Measurements from ENCODE around the gene RFWD3.

RFWD3 gene

DNA sequence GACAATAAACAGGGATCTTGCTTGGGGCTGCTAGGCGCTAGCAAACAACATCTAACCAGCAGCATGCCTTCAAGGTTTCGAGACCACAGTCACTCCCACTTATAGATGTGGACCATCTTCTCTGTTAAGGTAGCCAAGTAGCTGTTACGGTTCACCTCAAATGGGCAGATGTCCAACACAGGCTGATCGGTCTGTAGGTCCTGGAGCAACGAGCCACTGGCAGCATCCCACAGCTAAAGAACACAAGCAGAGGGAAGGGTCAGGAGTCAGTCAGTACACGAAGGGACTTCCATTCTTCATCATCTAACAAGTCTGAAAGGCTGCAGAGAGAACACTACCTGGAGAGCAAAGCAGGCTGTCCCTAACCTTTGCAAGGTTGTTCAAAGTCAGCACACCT, 42.8 kb downstream of the RFWD3 start:
- Histone ChIP-seq H3K27ac (ENCODE audit: low read depth, low read length, poor library complexity, severe bottlenecking) (no peak overlapping the region), H3K36me3 (ENCODE audit: insufficient read depth, low read length) (peaks cover 93% of the 10 kb centered on the region)

DNA sequence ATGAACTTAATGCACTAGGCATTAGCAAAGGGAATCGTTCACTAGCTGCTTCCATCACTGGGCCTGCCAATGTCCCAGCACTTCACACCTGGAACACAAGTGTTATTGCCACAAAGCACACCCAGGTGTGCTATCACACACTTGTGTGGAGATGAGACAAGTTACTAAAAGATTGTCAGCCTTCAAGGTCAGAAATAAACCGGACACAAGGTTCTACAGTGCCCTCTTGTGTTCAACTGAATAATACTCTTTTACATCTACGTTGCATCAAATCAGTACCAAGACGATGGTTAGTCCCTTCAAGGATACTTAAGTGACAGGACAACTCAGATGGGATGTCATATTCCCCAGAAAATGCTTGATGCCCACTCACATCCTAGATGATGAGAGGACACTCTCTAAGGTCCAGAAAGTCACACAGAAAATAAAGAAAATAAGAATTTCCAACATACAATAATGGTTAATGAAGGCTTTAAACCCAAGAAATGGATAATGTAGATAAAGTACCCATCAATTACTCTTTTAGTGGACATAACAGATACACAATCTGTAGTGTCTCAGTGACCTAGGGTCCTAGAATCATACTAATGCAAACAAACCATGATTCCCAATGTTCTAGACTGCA, 43.4 kb downstream of the RFWD3 start:
- H3K9ac ChIP-seq (ENCODE audit: low read length) = no peak overlapping the region
- H3K4me1 ChIP-seq (ENCODE audit: insufficient read depth, low read length, severe bottlenecking) = no peaks in the 10 kb centered on the region
- H3K27ac ChIP-seq (ENCODE audit: low read depth, low read length, poor library complexity, severe bottlenecking) = no peak overlapping the region
- no peaks in the 10 kb centered on the region for H4K20me1 ChIP-seq (ENCODE audit: insufficient read depth, low read length)
- H3K36me3 ChIP-seq (ENCODE audit: insufficient read depth, low read length) = peaks cover 88% of the 10 kb centered on the region
- H2AFZ ChIP-seq (ENCODE audit: low read length) = no peak overlapping the region
- H3K9me2 ChIP-seq (ENCODE audit: low read depth, low read length) = no peaks in the 10 kb centered on the region
- H3K4me2 ChIP-seq (ENCODE audit: low read length) = no peak overlapping the region
- no peak for TF ChIP-seq EZH2 (IDR thresholded peaks at IDR 0.05; ENCODE audit: borderline replicate concordance, low read length)
- TF ChIP-seq, protein P1, sequence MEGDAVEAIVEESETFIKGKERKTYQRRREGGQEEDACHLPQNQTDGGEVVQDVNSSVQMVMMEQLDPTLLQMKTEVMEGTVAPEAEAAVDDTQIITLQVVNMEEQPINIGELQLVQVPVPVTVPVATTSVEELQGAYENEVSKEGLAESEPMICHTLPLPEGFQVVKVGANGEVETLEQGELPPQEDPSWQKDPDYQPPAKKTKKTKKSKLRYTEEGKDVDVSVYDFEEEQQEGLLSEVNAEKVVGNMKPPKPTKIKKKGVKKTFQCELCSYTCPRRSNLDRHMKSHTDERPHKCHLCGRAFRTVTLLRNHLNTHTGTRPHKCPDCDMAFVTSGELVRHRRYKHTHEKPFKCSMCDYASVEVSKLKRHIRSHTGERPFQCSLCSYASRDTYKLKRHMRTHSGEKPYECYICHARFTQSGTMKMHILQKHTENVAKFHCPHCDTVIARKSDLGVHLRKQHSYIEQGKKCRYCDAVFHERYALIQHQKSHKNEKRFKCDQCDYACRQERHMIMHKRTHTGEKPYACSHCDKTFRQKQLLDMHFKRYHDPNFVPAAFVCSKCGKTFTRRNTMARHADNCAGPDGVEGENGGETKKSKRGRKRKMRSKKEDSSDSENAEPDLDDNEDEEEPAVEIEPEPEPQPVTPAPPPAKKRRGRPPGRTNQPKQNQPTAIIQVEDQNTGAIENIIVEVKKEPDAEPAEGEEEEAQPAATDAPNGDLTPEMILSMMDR (IDR thresholded peaks at IDR 0.05; ENCODE audit: low read length) = peak; percentile 73
- no peaks in the 10 kb centered on the region for H3F3A ChIP-seq (ENCODE audit: insufficient read depth, low read length)
- no peak overlapping the region for H3K4me3 ChIP-seq (ENCODE audit: low read depth, low read length, poor library complexity, severe bottlenecking)
- no peaks in the 10 kb centered on the region for H3K9me3 ChIP-seq (ENCODE audit: low read length)
- H3K27me3 ChIP-seq (ENCODE audit: insufficient read depth, low read length) = no peaks in the 10 kb centered on the region
- H3K79me2 ChIP-seq (ENCODE audit: insufficient read depth, low read length) = no peaks in the 10 kb centered on the region

More for the DNA sequence above, 42.8 kb downstream of the RFWD3 start:
- Histone ChIP-seq H4K20me1 (ENCODE audit: insufficient read depth, low read length) (no peaks in the 10 kb centered on the region), H2AFZ (ENCODE audit: low read length) (no peak overlapping the region), H3K9ac (ENCODE audit: low read length) (no peak overlapping the region), H3K4me3 (ENCODE audit: low read depth, low read length, poor library complexity, severe bottlenecking) (no peak overlapping the region), H3K27me3 (ENCODE audit: insufficient read depth, low read length) (no peaks in the 10 kb centered on the region), H3K4me1 (ENCODE audit: insufficient read depth, low read length, severe bottlenecking) (no peaks in the 10 kb centered on the region), H3K4me2 (ENCODE audit: low read length) (no peak overlapping the region), H3K9me3 (ENCODE audit: low read length) (no peaks in the 10 kb centered on the region), H3K79me2 (ENCODE audit: insufficient read depth, low read length) (no peaks in the 10 kb centered on the region), H3K9me2 (ENCODE audit: low read depth, low read length) (no peaks in the 10 kb centered on the region), H3F3A (ENCODE audit: insufficient read depth, low read length) (no peaks in the 10 kb centered on the region)
- no peak for TF ChIP-seq EZH2 (IDR thresholded peaks at IDR 0.05; ENCODE audit: borderline replicate concordance, low read length)
- TF ChIP-seq, protein P1 (IDR thresholded peaks at IDR 0.05; ENCODE audit: low read length) = no peak

DNA sequence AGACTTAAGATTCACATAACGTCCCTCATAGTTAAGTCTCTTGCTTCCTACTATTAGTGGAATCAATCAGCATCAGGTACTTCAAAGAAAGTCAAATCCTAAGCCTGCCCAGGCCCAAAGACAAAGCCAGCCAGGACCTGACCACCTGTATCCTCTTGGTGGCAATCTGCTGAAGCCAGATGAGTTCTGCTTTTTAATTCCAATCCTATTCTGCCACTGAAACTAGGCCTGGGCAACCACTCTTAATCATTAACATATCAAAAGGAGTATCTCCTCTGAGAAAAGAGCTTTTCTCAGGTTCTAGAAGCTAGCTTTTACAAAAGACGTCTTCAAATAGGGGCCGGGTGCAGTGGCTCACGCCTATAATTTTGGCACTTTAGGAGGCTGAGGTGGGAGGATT, 44.7 kb downstream of the RFWD3 start:
- no peaks in the 10 kb centered on the region for H3K9me3 ChIP-seq (ENCODE audit: low read length)
- no peak overlapping the region for H3K27ac ChIP-seq (ENCODE audit: low read depth, low read length, poor library complexity, severe bottlenecking)
- H2AFZ ChIP-seq (ENCODE audit: low read length) = no peak overlapping the region
- no peaks in the 10 kb centered on the region for H3K4me1 ChIP-seq (ENCODE audit: insufficient read depth, low read length, severe bottlenecking)
- TF ChIP-seq EZH2 (IDR thresholded peaks at IDR 0.05; ENCODE audit: borderline replicate concordance, low read length) = no peak
- TF ChIP-seq, protein P1 (IDR thresholded peaks at IDR 0.05; ENCODE audit: low read length) = no peak
- no peak overlapping the region for H3K4me3 ChIP-seq (ENCODE audit: low read depth, low read length, poor library complexity, severe bottlenecking)
- H3K27me3 ChIP-seq (ENCODE audit: insufficient read depth, low read length) = no peaks in the 10 kb centered on the region
- no peaks in the 10 kb centered on the region for H4K20me1 ChIP-seq (ENCODE audit: insufficient read depth, low read length)
- H3K79me2 ChIP-seq (ENCODE audit: insufficient read depth, low read length) = no peaks in the 10 kb centered on the region
- no peaks in the 10 kb centered on the region for H3K9me2 ChIP-seq (ENCODE audit: low read depth, low read length)
- H3K4me2 ChIP-seq (ENCODE audit: low read length) = no peak overlapping the region
- H3K9ac ChIP-seq (ENCODE audit: low read length) = no peak overlapping the region
- no peaks in the 10 kb centered on the region for H3F3A ChIP-seq (ENCODE audit: insufficient read depth, low read length)
- peaks cover 75% of the 10 kb centered on the region for H3K36me3 ChIP-seq (ENCODE audit: insufficient read depth, low read length)
